LNCAP (cell line): ENCODE measurements around the gene RAPGEF4.

ENCODE experiments used
- TF ChIP-seq, protein P1 (sequence below): fragments of 450-650 bp; IDR thresholded peaks from 2 replicates; pipeline ENCODE4 v1.5.1; 2017; ENCODE audit warnings: mild to moderate bottlenecking

The RAPGEF4 gene

DNA sequence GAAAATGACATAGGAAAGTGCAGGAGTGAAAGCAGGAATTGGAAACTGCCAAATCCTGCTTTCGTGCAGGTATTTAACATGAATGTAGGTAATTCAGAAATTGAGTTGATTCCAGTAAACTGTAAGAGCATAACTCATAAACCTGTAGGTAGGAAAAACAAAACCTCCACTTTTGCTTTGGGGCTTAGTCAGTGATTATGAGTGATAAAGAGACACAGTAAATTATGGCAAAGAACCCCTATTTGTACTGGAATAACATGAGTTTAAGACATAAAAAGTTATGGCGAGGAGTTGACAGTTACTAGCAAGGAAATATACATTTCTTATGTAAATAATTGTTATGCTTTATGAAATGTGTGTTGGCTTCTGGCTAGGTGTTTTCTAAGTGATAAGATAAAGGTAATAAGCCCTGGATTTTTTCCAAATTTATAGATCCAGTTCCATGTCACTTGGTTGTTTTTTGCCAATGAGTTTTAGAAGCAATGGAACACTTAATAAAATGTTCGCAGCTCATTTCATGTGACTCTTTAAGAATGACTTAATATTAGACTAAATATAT, 357.3 kb downstream of the RAPGEF4 start:
- TF ChIP-seq, protein P1, sequence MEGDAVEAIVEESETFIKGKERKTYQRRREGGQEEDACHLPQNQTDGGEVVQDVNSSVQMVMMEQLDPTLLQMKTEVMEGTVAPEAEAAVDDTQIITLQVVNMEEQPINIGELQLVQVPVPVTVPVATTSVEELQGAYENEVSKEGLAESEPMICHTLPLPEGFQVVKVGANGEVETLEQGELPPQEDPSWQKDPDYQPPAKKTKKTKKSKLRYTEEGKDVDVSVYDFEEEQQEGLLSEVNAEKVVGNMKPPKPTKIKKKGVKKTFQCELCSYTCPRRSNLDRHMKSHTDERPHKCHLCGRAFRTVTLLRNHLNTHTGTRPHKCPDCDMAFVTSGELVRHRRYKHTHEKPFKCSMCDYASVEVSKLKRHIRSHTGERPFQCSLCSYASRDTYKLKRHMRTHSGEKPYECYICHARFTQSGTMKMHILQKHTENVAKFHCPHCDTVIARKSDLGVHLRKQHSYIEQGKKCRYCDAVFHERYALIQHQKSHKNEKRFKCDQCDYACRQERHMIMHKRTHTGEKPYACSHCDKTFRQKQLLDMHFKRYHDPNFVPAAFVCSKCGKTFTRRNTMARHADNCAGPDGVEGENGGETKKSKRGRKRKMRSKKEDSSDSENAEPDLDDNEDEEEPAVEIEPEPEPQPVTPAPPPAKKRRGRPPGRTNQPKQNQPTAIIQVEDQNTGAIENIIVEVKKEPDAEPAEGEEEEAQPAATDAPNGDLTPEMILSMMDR, result no peak

DNA sequence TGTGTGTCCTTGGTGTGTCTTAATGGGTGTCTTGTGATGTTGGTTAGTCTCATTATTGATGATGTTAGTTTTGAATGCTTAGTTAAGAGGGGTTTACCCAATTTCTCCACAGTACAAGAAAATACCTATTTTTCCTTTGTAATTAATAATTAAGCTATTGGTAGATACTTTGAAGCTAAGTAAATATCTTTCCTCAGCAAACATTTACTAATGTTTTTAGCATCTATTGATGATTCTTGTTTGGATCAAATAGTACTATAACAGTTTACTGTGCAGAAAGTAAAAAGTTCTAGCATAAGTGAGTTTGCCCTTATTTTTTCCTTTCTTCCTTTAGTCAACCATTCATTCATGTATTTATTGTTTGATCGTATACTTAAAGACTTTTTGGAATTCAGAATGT, 359.1 kb downstream of the RAPGEF4 start:
- TF ChIP-seq, protein P1, result no peak

DNA sequence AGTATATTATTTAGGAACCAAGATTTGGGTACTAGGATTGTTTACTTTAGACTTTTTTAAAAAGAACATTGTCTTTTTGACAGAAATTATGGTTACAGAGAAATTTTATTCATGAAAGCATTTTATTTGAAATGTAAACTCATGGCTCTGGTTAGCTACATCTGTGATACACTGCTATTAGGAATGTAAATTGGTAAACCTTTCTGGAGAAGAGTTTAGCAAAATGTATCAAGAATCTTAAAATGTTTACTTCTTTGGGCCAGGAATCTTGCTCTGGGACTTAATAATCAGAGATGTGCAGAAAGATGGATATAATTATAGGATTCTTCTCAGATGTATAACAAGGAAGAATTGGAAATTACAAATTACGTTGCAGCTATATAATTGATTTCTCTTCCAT, 359.7 kb downstream of the RAPGEF4 start:
- TF ChIP-seq, protein P1, result no peak

DNA sequence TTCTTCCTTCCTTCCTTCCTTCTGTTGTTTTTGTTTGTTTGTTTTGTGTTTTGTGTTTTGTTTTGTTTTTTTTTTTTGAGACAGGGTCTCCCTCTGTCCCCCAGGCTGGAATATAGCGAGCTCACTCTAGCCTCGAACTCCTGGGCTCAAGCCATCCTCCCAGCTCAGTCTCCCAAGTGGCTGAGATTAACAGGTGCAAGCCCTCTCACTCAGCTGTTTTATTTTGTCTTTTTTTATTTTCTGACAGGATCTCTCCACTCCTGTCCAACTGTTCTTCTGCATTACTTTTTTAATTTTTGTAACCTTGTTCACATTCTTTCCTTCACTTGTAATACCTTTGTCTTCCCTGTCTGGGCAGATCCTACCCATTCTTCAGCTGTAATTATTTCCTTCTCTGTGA, 363.6 kb downstream of the RAPGEF4 start:
- TF ChIP-seq, protein P1, result no peak

DNA sequence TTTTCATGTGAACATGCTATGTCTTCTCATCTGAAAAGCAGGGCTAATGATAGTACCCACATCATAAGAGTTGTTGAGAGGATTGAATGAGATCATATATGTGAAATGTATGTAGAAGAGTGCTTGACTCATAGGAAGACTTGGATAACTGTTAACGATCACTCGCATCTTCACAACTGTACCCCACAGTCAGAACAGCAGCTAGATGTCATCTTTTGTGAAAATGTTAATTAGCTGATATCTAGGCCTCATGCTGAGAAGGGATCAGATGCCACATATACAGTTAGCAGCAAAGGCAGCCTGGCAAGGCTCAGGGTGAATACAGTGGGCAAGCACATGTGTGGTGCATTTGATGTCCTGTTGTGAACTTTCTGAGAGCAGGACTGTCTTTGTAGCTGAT, 364.2 kb downstream of the RAPGEF4 start:
- TF ChIP-seq, protein P1, result no peak

DNA sequence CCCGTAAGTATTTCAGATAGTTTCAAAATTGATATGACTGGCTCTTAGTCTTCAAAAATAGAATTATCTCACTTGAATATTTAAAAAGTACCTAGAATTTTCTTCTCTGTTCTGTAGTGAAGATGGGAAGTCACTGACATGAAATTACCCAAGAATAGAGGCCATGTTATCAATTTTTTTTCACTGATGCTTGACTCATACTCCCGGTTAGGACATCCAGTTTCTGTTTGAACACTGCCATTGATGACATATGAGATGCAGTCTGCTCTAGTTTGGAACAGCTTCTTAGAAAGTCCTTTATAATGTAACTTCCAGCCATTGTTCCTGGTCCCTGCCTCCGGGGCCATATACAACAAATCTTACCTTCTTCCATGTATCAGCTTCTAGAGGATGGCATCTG, 366.0 kb downstream of the RAPGEF4 start:
- TF ChIP-seq, protein P1, result no peak
